Skeletal muscle satellite cell (primary cell): Measurements from ENCODE around the gene CNTNAP2. TPM values are rescaled to one million over a fixed set of nuclear protein-coding genes. Genes with fewer than 3 reads are reported as not detected.
"Not testable (repeated sequence)": the region's sequence is repeated elsewhere in the genome, so short reads cannot be mapped to it uniquely, and the experiment has no call there.

Source experiments
- H3K27me3 ChIP-seq: 2 replicates; pipeline ENCODE4 v1.7.0; 2013; ENCODE audit warnings: low read length; ENCODE audit not compliant: control insufficient read depth, insufficient read depth
- H3K36me3 ChIP-seq: 2 replicates; pipeline ENCODE4 v1.7.0; 2013; ENCODE audit warnings: mild to moderate bottlenecking, control low read depth, low read length; ENCODE audit not compliant: insufficient read depth
- H3K4me1 ChIP-seq: 2 replicates; pipeline ENCODE4 v1.7.0; 2013; ENCODE audit warnings: low read length; ENCODE audit not compliant: control insufficient read depth, insufficient read depth
- H3K4me2 ChIP-seq: 2 replicates; pipeline ENCODE4 v1.7.0; 2013; ENCODE audit warnings: mild to moderate bottlenecking, low read length
- H3K4me3 ChIP-seq: 2 replicates; pipeline ENCODE4 v1.7.0; 2013; ENCODE audit warnings: low read length
- H3K9ac ChIP-seq: 2 replicates; pipeline ENCODE4 v1.7.0; 2013; ENCODE audit warnings: mild to moderate bottlenecking, low read depth, low read length, moderate library complexity
- H3K9me3 ChIP-seq: replicated peaks from 2 replicates; pipeline ENCODE4 v1.7.0; 2013; ENCODE audit warnings: mild to moderate bottlenecking, control low read depth, low read length
- small RNA-seq: library from RNA; depleted of rRNA; stranded (forward); fragments of <200 nt; gene quantifications from one replicate; pipeline ENCODE3, GENCODE V24; 2012

CNTNAP2 gene

DNA sequence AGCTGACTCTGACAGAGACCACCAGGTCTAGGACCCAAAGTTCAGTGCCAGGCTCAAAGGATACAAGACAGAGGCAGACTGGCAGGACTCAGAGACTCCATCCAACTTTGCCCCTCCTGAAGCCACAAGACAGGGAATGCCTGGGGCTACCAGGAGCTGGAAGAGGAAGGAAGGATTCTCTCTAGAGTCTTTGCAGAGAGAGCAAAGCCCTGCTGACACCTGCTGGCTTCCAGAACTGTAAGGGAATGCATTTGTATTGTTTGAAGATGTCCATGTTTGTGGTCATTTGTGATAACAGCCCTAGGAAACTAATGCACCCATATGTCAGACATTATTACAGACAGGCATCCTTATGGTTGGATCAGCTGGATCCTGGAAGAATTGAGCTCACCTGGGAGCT, 2341.7 kb downstream of the CNTNAP2 start:
- H3K36me3 ChIP-seq, result no peaks in the 10 kb centered on the region

DNA sequence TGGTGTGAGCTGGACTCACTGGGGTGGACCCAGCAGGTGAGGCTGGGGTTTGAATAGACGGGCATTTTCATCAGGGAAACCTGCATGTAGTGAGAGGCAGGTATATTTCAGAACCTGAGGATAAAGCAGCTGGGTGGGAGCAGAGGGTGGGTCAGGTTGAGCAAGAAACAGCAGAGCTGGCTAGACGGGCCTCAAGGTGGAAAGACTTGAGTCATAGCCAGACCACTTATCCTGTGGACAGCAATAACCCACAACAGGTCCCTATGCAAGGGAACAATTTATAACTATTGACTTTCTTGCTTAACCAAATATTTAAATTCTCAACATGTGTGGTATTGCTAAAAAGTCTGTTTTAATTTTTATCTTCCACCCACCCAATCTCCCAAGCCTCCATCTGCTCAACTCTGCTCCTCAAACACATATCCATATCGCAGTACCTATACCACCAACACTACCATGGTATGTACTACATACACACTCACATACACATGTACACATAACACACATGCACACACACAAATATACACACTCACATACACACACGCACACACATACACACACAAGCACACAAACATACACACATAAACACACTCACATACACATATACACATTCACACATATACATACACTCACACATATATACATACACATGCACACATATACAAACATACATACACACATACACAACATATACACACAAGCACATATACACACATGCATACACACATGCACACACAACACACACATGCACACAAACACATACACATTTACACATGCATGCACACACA, 2345.0 kb downstream of the CNTNAP2 start:
- no peaks in the 10 kb centered on the region for H3K9me3 ChIP-seq

More for the DNA sequence above, 2341.7 kb downstream of the CNTNAP2 start:
- Histone ChIP-seq H3K4me1 (no peaks in the 10 kb centered on the region), H3K9ac (no peak overlapping the region), H3K4me2 (no peak overlapping the region), H3K4me3 (no peak overlapping the region), H3K27me3 (no peaks in the 10 kb centered on the region), H3K9me3 (no peaks in the 10 kb centered on the region)

DNA sequence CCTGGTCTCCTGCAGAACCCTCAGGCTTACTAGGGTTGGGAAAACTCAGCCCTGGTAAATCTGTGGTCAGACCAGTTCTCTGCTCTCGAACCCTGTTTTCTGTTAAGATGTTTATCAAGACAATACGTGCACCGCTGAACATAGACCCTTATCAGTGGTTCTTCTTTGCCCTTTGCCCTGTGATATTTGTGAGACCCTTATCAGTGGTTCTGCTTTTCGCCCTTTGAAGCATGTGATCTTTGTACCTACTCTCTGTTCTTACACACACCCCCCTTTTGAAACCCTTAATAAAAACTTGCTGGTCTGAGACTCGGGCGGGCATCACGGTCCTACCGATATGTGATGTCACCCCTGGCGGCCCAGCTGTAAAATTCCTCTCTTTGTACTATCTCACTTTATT, 2346.2 kb downstream of the CNTNAP2 start:
- not testable (repeated sequence) for H3K36me3 ChIP-seq, H3K9ac ChIP-seq, H3K4me2 ChIP-seq, H3K27me3 ChIP-seq, H3K9me3 ChIP-seq, H3K4me1 ChIP-seq, H3K4me3 ChIP-seq

More for the DNA sequence above, 2345.0 kb downstream of the CNTNAP2 start:
- Histone ChIP-seq H3K27me3 (no peaks in the 10 kb centered on the region), H3K36me3 (no peaks in the 10 kb centered on the region), H3K9ac (no peak overlapping the region), H3K4me3 (no peak overlapping the region), H3K4me1 (no peaks in the 10 kb centered on the region), H3K4me2 (no peak overlapping the region)

DNA sequence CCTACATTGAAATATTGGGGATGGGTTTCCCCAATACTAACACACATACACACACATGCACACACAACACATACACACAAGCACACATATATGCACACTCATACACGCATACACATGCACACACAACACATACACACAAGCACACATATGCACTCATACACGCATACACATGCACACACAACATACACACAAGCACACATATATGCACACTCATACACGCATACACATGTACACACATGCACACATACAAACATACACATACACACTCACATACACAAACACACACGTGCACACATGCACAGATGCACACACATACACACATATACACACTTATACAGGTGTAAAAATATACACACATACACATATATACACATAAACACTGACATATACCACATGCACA, 2346.6 kb downstream of the CNTNAP2 start:
- H3K4me1 ChIP-seq, result no peaks in the 10 kb centered on the region
- H3K9ac ChIP-seq, result no peak overlapping the region
- H3K4me2 ChIP-seq, result no peak overlapping the region
- no peaks in the 10 kb centered on the region for H3K36me3 ChIP-seq
- H3K27me3 ChIP-seq, result no peaks in the 10 kb centered on the region
- no peak overlapping the region for H3K4me3 ChIP-seq
- H3K9me3 ChIP-seq, result no peaks in the 10 kb centered on the region

DNA sequence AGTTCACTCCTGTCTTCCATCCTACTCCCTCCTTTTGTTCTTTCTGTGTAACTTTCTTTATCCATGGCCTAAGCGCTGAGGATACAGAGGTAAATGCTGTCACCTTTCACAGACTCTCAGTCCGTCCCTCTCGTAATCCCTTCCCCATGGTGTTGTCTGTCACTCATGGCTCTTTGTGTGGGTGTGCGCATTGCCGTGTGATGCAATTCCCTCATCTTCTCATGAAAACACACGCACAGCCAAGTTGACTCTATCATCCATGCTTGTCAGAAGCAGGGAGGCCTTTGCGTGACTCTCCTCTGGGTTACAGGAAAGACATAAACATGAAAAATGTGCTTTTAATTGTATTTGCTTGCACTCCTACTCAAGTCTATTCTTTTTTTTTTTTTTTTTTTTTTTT, 2348.3 kb downstream of the CNTNAP2 start:
- H3K27me3 ChIP-seq, result no peaks in the 10 kb centered on the region
- no peak overlapping the region for H3K4me3 ChIP-seq
- H3K4me2 ChIP-seq, result no peak overlapping the region
- no peaks in the 10 kb centered on the region for H3K36me3 ChIP-seq
- H3K9ac ChIP-seq, result no peak overlapping the region
- no peaks in the 10 kb centered on the region for H3K4me1 ChIP-seq
- no peaks in the 10 kb centered on the region for H3K9me3 ChIP-seq

DNA sequence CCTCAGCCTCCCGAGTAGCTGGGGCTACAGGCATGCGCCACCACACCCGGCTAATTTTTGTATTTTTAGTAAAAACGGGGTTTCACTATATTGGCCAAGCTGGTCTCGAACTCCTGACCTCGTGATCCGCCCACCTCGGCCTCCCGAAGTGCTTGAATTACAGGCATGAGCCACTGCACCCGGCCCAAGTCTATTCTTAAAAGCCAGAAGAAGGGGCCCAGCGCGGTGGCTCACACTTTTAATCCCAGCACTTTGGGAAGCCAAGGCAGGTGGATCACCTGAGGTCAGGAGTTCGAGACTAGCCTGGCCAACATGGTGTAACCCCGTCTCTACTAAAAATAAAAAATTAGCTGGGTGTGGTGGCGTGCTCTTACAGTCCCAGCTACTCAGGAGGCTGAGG, 2348.8 kb downstream of the CNTNAP2 start:
- H3K4me2 ChIP-seq, H3K9ac ChIP-seq, H3K36me3 ChIP-seq, H3K9me3 ChIP-seq, H3K27me3 ChIP-seq, H3K4me3 ChIP-seq, H3K4me1 ChIP-seq: not testable (repeated sequence)

DNA sequence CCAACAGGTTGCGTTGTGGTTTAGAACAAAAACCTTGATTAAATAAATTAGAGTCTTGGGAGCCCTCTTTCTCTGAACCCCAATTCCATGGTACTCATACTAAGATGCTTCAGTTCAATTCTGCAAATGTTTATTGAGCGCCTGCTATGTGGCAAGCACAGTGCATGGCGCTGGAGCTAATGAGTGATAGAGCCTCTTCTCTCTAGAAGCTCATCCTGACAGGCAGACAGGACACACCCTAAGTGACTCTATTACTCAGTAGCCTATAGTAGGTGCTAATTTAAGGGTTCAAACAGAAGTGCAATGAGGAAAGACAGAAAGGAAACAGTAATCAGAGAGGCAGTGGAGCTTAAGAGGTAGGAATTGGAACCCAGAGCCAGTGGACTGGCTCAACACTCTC, 2349.5 kb downstream of the CNTNAP2 start:
- Histone ChIP-seq H3K9ac (no peak overlapping the region), H3K4me3 (no peak overlapping the region), H3K9me3 (no peaks in the 10 kb centered on the region), H3K27me3 (no peaks in the 10 kb centered on the region), H3K4me1 (no peaks in the 10 kb centered on the region), H3K4me2 (no peak overlapping the region), H3K36me3 (no peaks in the 10 kb centered on the region)

DNA sequence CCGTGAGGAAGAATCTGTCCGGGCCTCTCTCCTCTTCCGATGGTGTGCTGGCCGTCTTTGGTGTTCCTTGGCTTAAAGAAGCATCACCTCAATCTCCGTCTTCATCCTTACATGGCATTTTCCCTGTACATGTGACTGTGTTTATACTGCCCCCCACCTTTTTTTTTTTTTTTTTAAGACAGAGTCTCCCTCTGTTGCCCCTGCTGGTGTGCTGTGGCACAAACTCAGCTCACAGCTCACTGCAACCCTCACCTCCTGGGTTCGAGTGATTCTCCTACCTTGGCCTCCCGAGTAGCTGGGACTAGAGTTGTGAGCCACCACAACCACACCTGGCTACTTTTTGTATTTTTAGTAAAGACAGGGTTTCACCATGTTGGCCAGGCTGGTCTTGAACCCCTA, 2352.1 kb downstream of the CNTNAP2 start:
- no peaks in the 10 kb centered on the region for H3K9me3 ChIP-seq
- H3K4me1 ChIP-seq, result no peaks in the 10 kb centered on the region

More for the DNA sequence above, 2352.1 kb downstream of the CNTNAP2 start:
- Histone ChIP-seq H3K4me3 (no peak overlapping the region), H3K27me3 (no peaks in the 10 kb centered on the region), H3K36me3 (no peaks in the 10 kb centered on the region), H3K9ac (no peak overlapping the region), H3K4me2 (no peak overlapping the region)

Small RNAs within 50 kb of the gene (small RNA-seq; reads per million reads assigned to genes)
- not detected for gene AC005518.2
- not detected for gene MIR548F4
- gene RANP2, result not detected
- not detected for gene RF00012
- gene RF00019, result not detected
- not detected for gene RF02271
- gene RN7SL456P, result not detected
- not detected for gene RN7SL72P
- not detected for gene RNA5SP249
- not detected for gene RNU6-1184P
